Liver (tissue), 9 donors: ENCODE measurements around the gene ZNF580. TPM values are rescaled to one million over a fixed set of nuclear protein-coding genes. Genes with fewer than 3 reads are reported as not detected.

Experiments
- DNase-seq: peaks from one replicate; pipeline ENCODE4 v3.0.0-alpha.2; 2017; ENCODE audit warnings: low spot score
- H3K27ac ChIP-seq, 2 donors: one replicate each; pipeline ENCODE4 v1.7.0; 2013; ENCODE audit warnings: inconsistent platforms in 2 of 2, low read length in 2 of 2, control low read depth in 1 of 2, low read depth in 1 of 2, mild to moderate bottlenecking in 1 of 2
- H3K27me3 ChIP-seq, 4 donors: one replicate each; pipeline versions ENCODE4 v1.6.1 to v1.7.0; 2013; ENCODE audit warnings: low read length in 3 of 4, inconsistent platforms in 1 of 4, mild to moderate bottlenecking in 1 of 4, moderate library complexity in 1 of 4; ENCODE audit not compliant: control insufficient read depth in 4 of 4, insufficient read depth in 4 of 4
- H3K36me3 ChIP-seq, 4 donors: one replicate each; pipeline versions ENCODE4 v1.6.1 to v1.7.0; 2013; ENCODE audit warnings: low read length in 3 of 4, mild to moderate bottlenecking in 3 of 4, low read depth in 1 of 4, moderate library complexity in 1 of 4; ENCODE audit not compliant: control insufficient read depth in 4 of 4, insufficient read depth in 3 of 4
- H3K4me1 ChIP-seq, 4 donors: one replicate each; pipeline versions ENCODE4 v1.6.1 to v1.7.0; 2013; ENCODE audit warnings: low read length in 3 of 4, mild to moderate bottlenecking in 3 of 4, moderate library complexity in 1 of 4; ENCODE audit not compliant: control insufficient read depth in 4 of 4, insufficient read depth in 4 of 4
- H3K4me3 ChIP-seq, 3 donors: one replicate each; pipeline versions ENCODE4 v1.6.1 to v1.7.0; 2013; ENCODE audit warnings: low read length in 3 of 3, control low read depth in 1 of 3, low read depth in 1 of 3, mild to moderate bottlenecking in 1 of 3
- H3K9ac ChIP-seq, 2 donors: one replicate each; pipeline ENCODE4 v1.7.0; 2013; ENCODE audit warnings: low read length in 2 of 2, mild to moderate bottlenecking in 2 of 2, moderate library complexity in 2 of 2, control low read depth in 1 of 2, low read depth in 1 of 2
- H3K9me3 ChIP-seq, 4 donors: one replicate each; pipeline versions ENCODE4 v1.6.1 to v1.7.0; 2013; ENCODE audit warnings: low read length in 3 of 4; ENCODE audit not compliant: control insufficient read depth in 4 of 4
- ATF3 ChIP-seq: IDR thresholded peaks from 2 replicates; pipeline ENCODE4 v1.6.1; 2016; ENCODE audit warnings: antibody characterized with exemption
- CTCF ChIP-seq: fragments of 150-350 bp; IDR thresholded peaks from 2 replicates; pipeline ENCODE4 v1.5.1; 2017; ENCODE audit warnings: improper control_type of control experiment, low read depth, low read length; ENCODE audit not compliant: missing input control
- EGR1 ChIP-seq, 2 donors: IDR thresholded peaks; 2 replicates each; pipeline ENCODE4 v1.6.1; 2016 to 2018; ENCODE audit warnings: antibody characterized with exemption in 2 of 2, low read depth in 2 of 2
- FOXA1 ChIP-seq: IDR thresholded peaks from 2 replicates; pipeline ENCODE4 v1.6.1; 2016; ENCODE audit warnings: antibody characterized with exemption
- FOXA2 ChIP-seq: IDR thresholded peaks from 2 replicates; pipeline ENCODE4 v1.6.1; 2016; ENCODE audit warnings: antibody characterized with exemption
- HNF4A ChIP-seq, 2 donors: conservative IDR thresholded peaks; 2 replicates each; pipeline ENCODE4 v1.6.1; 2016; ENCODE audit warnings: antibody characterized with exemption in 2 of 2, mild to moderate bottlenecking in 2 of 2
- HNF4G ChIP-seq: IDR thresholded peaks from 2 replicates; pipeline ENCODE4 v1.6.1; 2016; ENCODE audit warnings: antibody characterized with exemption
- JUND ChIP-seq, 2 donors: IDR thresholded peaks; 2 replicates each; pipeline ENCODE4 v1.6.1; 2016; ENCODE audit warnings: antibody characterized with exemption in 2 of 2
- MAX ChIP-seq: IDR thresholded peaks from 2 replicates; pipeline ENCODE4 v1.6.1; 2016; ENCODE audit warnings: antibody characterized with exemption
- NR2F2 ChIP-seq: IDR thresholded peaks from 2 replicates; pipeline ENCODE4 v1.6.1; 2016; ENCODE audit warnings: antibody characterized with exemption
- RAD21 ChIP-seq, 2 donors: IDR thresholded peaks; 2 replicates each; pipeline ENCODE4 v1.6.1; 2016; ENCODE audit warnings: antibody characterized with exemption in 2 of 2, mild to moderate bottlenecking in 2 of 2
- RXRA ChIP-seq, 2 donors: IDR thresholded peaks; 2 replicates each; pipeline ENCODE4 v1.6.1; 2017 to 2018; ENCODE audit warnings: antibody characterized with exemption in 2 of 2, mild to moderate bottlenecking in 1 of 2
- TAF1 ChIP-seq: conservative IDR thresholded peaks from 2 replicates; pipeline ENCODE4 v1.6.1; 2016; ENCODE audit warnings: antibody characterized with exemption, mild to moderate bottlenecking
- ZBTB33 ChIP-seq: IDR thresholded peaks from 2 replicates; pipeline ENCODE4 v1.6.1; 2016; ENCODE audit warnings: antibody characterized with exemption
- WGBS: extraction: QIAGEN DNeasy Blood & Tissue Kit; methylation state at CpG from one replicate; pipeline ENCODE4 v1.1.7; 2013; 5-methylcytosine and 5-hydroxymethylcytosine counted together
- polyA plus RNA-seq, 2 donors: library from polyadenylated mRNA; stranded (reverse) in 1 of 2; unstranded in 1 of 2; fragments of 200-250 nt in 1 of 2; fragments of >200 nt in 1 of 2; fragmentation: Nextera tagmentation in 1 of 2; extraction: Ambion mirVana in 1 of 2; gene quantifications; one replicate each; pipeline versions ENCODE4 v1.2.1 to v1.2.3, GENCODE V29; 2013 to 2015
- total RNA-seq, 2 donors: library from RNA; depleted of rRNA; stranded (reverse); fragments of >200 nt; gene quantifications; one replicate each; pipeline ENCODE4 v1.2.3, GENCODE V29; 2014
- donor health status: healthy.
- donor health status: healthy.
- donor health status: healthy.
- donor health status: healthy.
- donor health status: healthy.

ZNF580 gene
- total and polyA plus RNA-seq, 4 donors: 2.6 to 5.2 (median 5.1) TPM

- TF ChIP-seq ZBTB33 (no peak), RXRA (IDR thresholded peaks at IDR 0.05) (no peak), MAX (no peak), RAD21 (IDR thresholded peaks at IDR 0.05) (no peak), CTCF (no peak)
Measured at GRCh38 chr19:55641426-55642152, 787 bp downstream of the ZNF580 start (continued).

GRCh38 chr19:55642153-55643002 lies 1.6 kb downstream of the ZNF580 start:
- no peaks in the 10 kb centered on the region for H3K27me3 ChIP-seq
- H3K36me3 ChIP-seq: peaks cover 0 to 9% (median under 1%) of the 10 kb centered on the region in 4 donors
- TF ChIP-seq RAD21 (IDR thresholded peaks at IDR 0.05) (no peak), ATF3 (no peak), EGR1 (IDR thresholded peaks at IDR 0.05; ENCODE audit: low read depth in 2 of 2) (no peak), NR2F2 (no peak), RXRA (IDR thresholded peaks at IDR 0.05) (no peak)
- H3K27ac ChIP-seq: peak overlapping the region; percentile 75 to 91
- H3K4me3 ChIP-seq: peak overlapping the region; percentile 50 to 65 (median 52)
- H3K9ac ChIP-seq: peak overlapping the region in 1 of 2 donors; percentile 20
- WGBS: 2% methylated on average over 65 of the region's 65 CpGs
- peaks cover 17 to 71% (median 52%) of the 10 kb centered on the region in 4 donors for H3K4me1 ChIP-seq
- H3K9me3 ChIP-seq: no peaks in the 10 kb centered on the region
- DNase-seq: no peak

- H3K9me3 ChIP-seq: no peaks in the 10 kb centered on the region
- H3K36me3 ChIP-seq: peaks cover 0 to 9% (median under 1%) of the 10 kb centered on the region in 4 donors
- H3K27me3 ChIP-seq: no peaks in the 10 kb centered on the region
- H3K27ac ChIP-seq: peak within 1 kb of the TSS; percentile 75 to 91
- H3K4me3 ChIP-seq: peak within 1 kb of the TSS; percentile 50 to 70 (median 65)
- DNase-seq: peak; percentile 83
- peak within 1 kb of the TSS; percentile 7 to 95 for H3K9ac ChIP-seq
- 2% methylated on average over 56 of the region's 56 CpGs for WGBS
- H3K4me1 ChIP-seq: peaks cover 20 to 71% (median 52%) of the 10 kb centered on the region in 4 donors
- TF ChIP-seq TAF1 (no peak), EGR1 (IDR thresholded peaks at IDR 0.05; ENCODE audit: low read depth in 2 of 2) (peak in 1 of 2 donors; percentile 56), ATF3 (no peak), JUND (IDR thresholded peaks at IDR 0.05) (no peak), FOXA1 (no peak), FOXA2 (no peak), RAD21 (IDR thresholded peaks at IDR 0.05) (no peak), NR2F2 (no peak), CTCF (no peak), MAX (no peak), ZBTB33 (no peak), HNF4G (no peak), HNF4A (conservative IDR thresholded peaks at IDR 0.05) (peak in 1 of 2 donors; percentile 6)
Measured at GRCh38 chr19:55643003-55643886, 2.4 kb downstream of the ZNF580 start, which contains the start of gene ZNF581. ZNF581 (plus strand) TSS chr19:55643649; CDS start chr19:55644572, 923 bp downstream.
